Fibroblast of lung (primary cell): ENCODE data around the gene AGXT.

Experiments used
- EZH2 ChIP-seq: IDR thresholded peaks from 2 replicates; pipeline ENCODE4 v1.5.1; 2012; ENCODE audit warnings: low read length, control low read depth, mild to moderate bottlenecking; ENCODE audit errors: missing control alignments
- TF ChIP-seq, protein P1 (sequence below), 2 donors: IDR thresholded peaks in 1 of 2; conservative IDR thresholded peaks in 1 of 2; 1 replicate in 1 of 2; 2 replicates in 1 of 2; pipeline ENCODE4 v1.5.1; 2011 to 2012; ENCODE audit warnings: low read length in 2 of 2, control low read depth in 1 of 2, inconsistent platforms in 1 of 2, low read depth in 1 of 2, mild to moderate bottlenecking in 1 of 2

GRCh38 chr2:240850026-240850425 is 18.6 kb upstream of the AGXT start:
- TF ChIP-seq, protein P1, sequence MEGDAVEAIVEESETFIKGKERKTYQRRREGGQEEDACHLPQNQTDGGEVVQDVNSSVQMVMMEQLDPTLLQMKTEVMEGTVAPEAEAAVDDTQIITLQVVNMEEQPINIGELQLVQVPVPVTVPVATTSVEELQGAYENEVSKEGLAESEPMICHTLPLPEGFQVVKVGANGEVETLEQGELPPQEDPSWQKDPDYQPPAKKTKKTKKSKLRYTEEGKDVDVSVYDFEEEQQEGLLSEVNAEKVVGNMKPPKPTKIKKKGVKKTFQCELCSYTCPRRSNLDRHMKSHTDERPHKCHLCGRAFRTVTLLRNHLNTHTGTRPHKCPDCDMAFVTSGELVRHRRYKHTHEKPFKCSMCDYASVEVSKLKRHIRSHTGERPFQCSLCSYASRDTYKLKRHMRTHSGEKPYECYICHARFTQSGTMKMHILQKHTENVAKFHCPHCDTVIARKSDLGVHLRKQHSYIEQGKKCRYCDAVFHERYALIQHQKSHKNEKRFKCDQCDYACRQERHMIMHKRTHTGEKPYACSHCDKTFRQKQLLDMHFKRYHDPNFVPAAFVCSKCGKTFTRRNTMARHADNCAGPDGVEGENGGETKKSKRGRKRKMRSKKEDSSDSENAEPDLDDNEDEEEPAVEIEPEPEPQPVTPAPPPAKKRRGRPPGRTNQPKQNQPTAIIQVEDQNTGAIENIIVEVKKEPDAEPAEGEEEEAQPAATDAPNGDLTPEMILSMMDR (conservative IDR thresholded peaks at IDR 0.05 in 1 of 2, IDR thresholded peaks at IDR 0.05 in 1 of 2; ENCODE audit: low read depth in 1 of 2, low read length in 2 of 2): no peak
- no peak for TF ChIP-seq EZH2
